Neuronal stem cell (in vitro differentiated cells): ENCODE data around the gene SYNGR2.
A peak's percentile ranks its signal among the peaks of the same experiment; 100 is the strongest.

Experiments
- DNase-seq: peaks from one replicate; pipeline ENCODE4 v3.0.0-alpha.2; 2013; ENCODE audit warnings: low spot score
- H2AFZ ChIP-seq: one replicate; pipeline ENCODE4 v1.6.1; 2013; ENCODE audit warnings: mild to moderate bottlenecking, low read length, inconsistent platforms
- H2AK5ac ChIP-seq: 2 replicates; pipeline ENCODE4 v1.6.1; 2013; ENCODE audit warnings: low read depth, mild to moderate bottlenecking, inconsistent platforms, low read length, moderate library complexity, mixed read lengths
- H2BK120ac ChIP-seq: 2 replicates; pipeline ENCODE4 v1.6.1; 2013; ENCODE audit warnings: low read depth, mild to moderate bottlenecking, inconsistent platforms, low read length, moderate library complexity, mixed read lengths
- H2BK12ac ChIP-seq: one replicate; pipeline ENCODE4 v1.6.1; 2013; ENCODE audit warnings: low read length, inconsistent platforms
- H2BK15ac ChIP-seq: 2 replicates; pipeline ENCODE4 v1.6.1; 2013; ENCODE audit warnings: mild to moderate bottlenecking, low read length, inconsistent platforms, mixed read lengths
- H2BK5ac ChIP-seq: one replicate; pipeline ENCODE4 v1.6.1; 2013; ENCODE audit warnings: inconsistent platforms, mild to moderate bottlenecking, low read length, moderate library complexity
- H3K14ac ChIP-seq: one replicate; pipeline ENCODE4 v1.6.1; 2013; ENCODE audit warnings: low read length, inconsistent platforms
- H3K18ac ChIP-seq: 2 replicates; pipeline ENCODE4 v1.6.1; 2013; ENCODE audit warnings: low read length, inconsistent platforms
- H3K23ac ChIP-seq: 2 replicates; pipeline ENCODE4 v1.6.1; 2013; ENCODE audit warnings: low read depth, mild to moderate bottlenecking, mixed read lengths, low read length, inconsistent platforms; ENCODE audit not compliant: poor library complexity
- H3K27ac ChIP-seq: replicated peaks from 3 replicates; pipeline ENCODE4 v1.5.1; 2013; ENCODE audit warnings: low read length, inconsistent platforms
- H3K27me3 ChIP-seq, 3 experiments: 2 replicates each; pipeline ENCODE4 v1.6.1; 2013; ENCODE audit warnings: low read length in 3 of 3, mild to moderate bottlenecking in 2 of 3, inconsistent platforms in 1 of 3, low read depth in 1 of 3, mixed read lengths in 1 of 3, moderate library complexity in 1 of 3; ENCODE audit not compliant: control insufficient read depth in 3 of 3, insufficient read depth in 3 of 3
- H3K36me3 ChIP-seq, 2 donors: replicated peaks in 1 of 2; 2 replicates each; pipeline ENCODE4 v1.6.1; 2013; ENCODE audit warnings: low read length in 2 of 2; ENCODE audit not compliant: control insufficient read depth in 2 of 2, insufficient read depth in 2 of 2
- H3K4ac ChIP-seq: 2 replicates; pipeline ENCODE4 v1.6.1; 2013; ENCODE audit warnings: inconsistent platforms, mild to moderate bottlenecking, low read length, moderate library complexity
- H3K4me1 ChIP-seq, 2 donors: 1 replicate in 1 of 2; 2 replicates in 1 of 2; pipeline ENCODE4 v1.6.1; 2013; ENCODE audit warnings: low read length in 2 of 2, low read depth in 1 of 2; ENCODE audit not compliant: control insufficient read depth in 2 of 2, insufficient read depth in 1 of 2
- H3K4me2 ChIP-seq: one replicate; pipeline ENCODE4 v1.6.1; 2013; ENCODE audit warnings: mild to moderate bottlenecking, low read length, inconsistent platforms; ENCODE audit not compliant: insufficient read depth, poor library complexity, severe bottlenecking
- H3K4me3 ChIP-seq, 2 donors: 2 replicates each; pipeline ENCODE4 v1.5.1; 2013; ENCODE audit warnings: low read length in 2 of 2, mild to moderate bottlenecking in 2 of 2, inconsistent platforms in 1 of 2, moderate library complexity in 1 of 2
- H3K79me1 ChIP-seq: one replicate; pipeline ENCODE4 v1.6.1; 2013; ENCODE audit warnings: low read depth, mild to moderate bottlenecking, inconsistent platforms, low read length, moderate library complexity
- H3K9ac ChIP-seq: one replicate; pipeline ENCODE4 v1.6.1; 2013; ENCODE audit warnings: mild to moderate bottlenecking, low read depth, low read length, inconsistent platforms; ENCODE audit not compliant: poor library complexity
- H3K9me3 ChIP-seq, 2 donors: replicated peaks in 1 of 2; 2 replicates each; pipeline versions ENCODE3 to v1.6.1; 2013; ENCODE audit warnings: low read length in 2 of 2, mild to moderate bottlenecking in 2 of 2, inconsistent platforms in 1 of 2, low read depth in 1 of 2, mixed read lengths in 1 of 2, moderate library complexity in 1 of 2; ENCODE audit not compliant: control insufficient read depth in 2 of 2, insufficient read depth in 1 of 2
- H4K8ac ChIP-seq: one replicate; pipeline ENCODE4 v1.6.1; 2013; ENCODE audit warnings: low read depth, mild to moderate bottlenecking, inconsistent platforms, low read length, moderate library complexity
- H4K91ac ChIP-seq: one replicate; pipeline ENCODE4 v1.6.1; 2013; ENCODE audit warnings: low read length, low read depth, mild to moderate bottlenecking, inconsistent platforms; ENCODE audit not compliant: poor library complexity
- WGBS, 2 donors: extraction: QIAGEN DNeasy Blood & Tissue Kit; methylation state at CpG; one replicate each; pipeline ENCODE4 v1.1.7; 2013; ENCODE audit warnings: missing lambda C conversion rate in 2 of 2, mixed read lengths in 1 of 2; ENCODE audit not compliant: insufficient read length in 2 of 2, insufficient replicate concordance in 1 of 2; ENCODE audit errors: extremely low coverage in 2 of 2; 5-methylcytosine and 5-hydroxymethylcytosine counted together

Gene SYNGR2

GRCh38 chr17:78184351-78184750, 16.0 kb downstream of the SYNGR2 start:
- Histone ChIP-seq H3K4me3 (peak overlapping the region in 1 of 2 donors; percentile 3), H2BK120ac (no peak overlapping the region), H2BK12ac (no peak overlapping the region), H3K9ac (no peak overlapping the region), H3K4me1 (peaks cover 18 to 23% of the 10 kb centered on the region in 2 donors), H3K4me2 (no peak overlapping the region), H4K91ac (no peak overlapping the region), H2BK15ac (no peak overlapping the region), H2AK5ac (no peak overlapping the region), H3K79me1 (peaks cover 10% of the 10 kb centered on the region), H2BK5ac (no peak overlapping the region), H3K27ac (no peak overlapping the region), H3K14ac (no peak overlapping the region), H3K18ac (no peak overlapping the region), H4K8ac (no peak overlapping the region), H3K4ac (no peak overlapping the region), H3K27me3 (no peaks in the 10 kb centered on the region), H3K36me3 (peaks cover 33 to 66% of the 10 kb centered on the region in 2 donors), H3K9me3 (no peaks in the 10 kb centered on the region), H3K23ac (no peak overlapping the region), H2AFZ (no peak overlapping the region)
- no CpG with 5 or more reads among the region's 10 CpGs for WGBS, 2 donors
- DNase-seq: no peak

GRCh38 chr17:78184868-78185267, 16.5 kb downstream of the SYNGR2 start:
- no peaks in the 10 kb centered on the region for H3K27me3 ChIP-seq
- H3K4me1 ChIP-seq: peaks cover 18 to 23% of the 10 kb centered on the region in 2 donors
- WGBS, 2 donors: no CpG with 5 or more reads among the region's 9 CpGs
- H4K8ac ChIP-seq: no peak overlapping the region
- no peak overlapping the region for H2BK12ac ChIP-seq
- no peak overlapping the region for H2AFZ ChIP-seq
- no peak overlapping the region for H3K18ac ChIP-seq
- no peak overlapping the region for H3K14ac ChIP-seq
- H3K4me2 ChIP-seq: no peak overlapping the region
- H2AK5ac ChIP-seq: no peak overlapping the region
- peaks cover 13% of the 10 kb centered on the region for H3K79me1 ChIP-seq
- no peak overlapping the region for H4K91ac ChIP-seq
- H3K4me3 ChIP-seq: no peak overlapping the region
- H3K36me3 ChIP-seq: peaks cover 28 to 60% of the 10 kb centered on the region in 2 donors
- H3K4ac ChIP-seq: no peak overlapping the region
- H2BK5ac ChIP-seq: no peak overlapping the region
- H3K9ac ChIP-seq: no peak overlapping the region
- H3K27ac ChIP-seq: peak overlapping the region; percentile 6
- H3K9me3 ChIP-seq: no peaks in the 10 kb centered on the region
- DNase-seq: no peak
- H2BK15ac ChIP-seq: no peak overlapping the region
- H3K23ac ChIP-seq: no peak overlapping the region
- H2BK120ac ChIP-seq: no peak overlapping the region

- Histone ChIP-seq H3K79me1 (peaks cover 15% of the 10 kb centered on the region), H3K18ac (no peak overlapping the region), H3K4me2 (peak overlapping the region; percentile 94), H3K27me3 (no peaks in the 10 kb centered on the region), H3K14ac (no peak overlapping the region), H3K9me3 (no peaks in the 10 kb centered on the region), H3K4me3 (peak overlapping the region; percentile 89 to 100), H3K36me3 (peaks cover 25 to 59% of the 10 kb centered on the region in 2 donors), H3K27ac (no peak overlapping the region), H4K8ac (no peak overlapping the region), H2BK15ac (no peak overlapping the region), H2BK120ac (no peak overlapping the region), H3K23ac (no peak overlapping the region), H3K4ac (no peak overlapping the region), H2AFZ (no peak overlapping the region), H3K4me1 (peaks cover 18 to 23% of the 10 kb centered on the region in 2 donors), H4K91ac (no peak overlapping the region), H2BK5ac (peak overlapping the region; percentile 95), H2BK12ac (no peak overlapping the region), H2AK5ac (peak overlapping the region; percentile 27), H3K9ac (peak overlapping the region; percentile 81)
- WGBS, 2 donors: no CpG with 5 or more reads among the region's 10 CpGs
- DNase-seq: no peak
Observed at GRCh38 chr17:78185981-78186691, 17.8 kb downstream of the SYNGR2 start.

GRCh38 chr17:78186692-78187595, 18.6 kb downstream of the SYNGR2 start, which contains the start of the genes AFMID and TK1:
Gene AFMID, plus strand, starts transcription at chr17:78187362. Its CDS starts 9 bp downstream, at chr17:78187371.
Gene TK1, minus strand, starts transcription at chr17:78187052. Its CDS starts 58 bp downstream, at chr17:78186994.
- Histone ChIP-seq H3K4me1 (peaks cover 18 to 23% of the 10 kb centered on the region in 2 donors), H3K18ac (peak within 1 kb of the TSS; percentile 92), H3K4me2 (peak within 1 kb of the TSS; percentile 94), H3K27ac (peak within 1 kb of the TSS; percentile 55), H4K91ac (no peak within 1 kb of the TSS), H3K9ac (peak within 1 kb of the TSS; percentile 98), H3K14ac (no peak within 1 kb of the TSS), H3K4ac (no peak within 1 kb of the TSS), H4K8ac (no peak within 1 kb of the TSS), H2BK12ac (no peak within 1 kb of the TSS), H2AK5ac (peak within 1 kb of the TSS; percentile 78), H2BK120ac (no peak within 1 kb of the TSS), H3K27me3 (no peaks in the 10 kb centered on the region), H2BK15ac (no peak within 1 kb of the TSS), H2AFZ (peak within 1 kb of the TSS; percentile 96), H3K23ac (peak within 1 kb of the TSS; percentile 81), H3K36me3 (peaks cover 23 to 57% of the 10 kb centered on the region in 2 donors), H3K4me3 (peak within 1 kb of the TSS; percentile 89 to 100), H3K9me3 (no peaks in the 10 kb centered on the region), H2BK5ac (peak within 1 kb of the TSS; percentile 95), H3K79me1 (peaks cover 13% of the 10 kb centered on the region)
- peak; percentile 96 for DNase-seq
- WGBS, 2 donors: no CpG with 5 or more reads among the region's 57 CpGs
